ENCODE results near the gene TULP3. TPM values are rescaled to one million over a fixed set of nuclear protein-coding genes. Genes with fewer than 3 reads are reported as not detected.

Gene TULP3
- total RNA-seq, 1 donor from 2014 or later: 35.1 TPM

GRCh38 chr12:2930865-2931264 is 40.2 kb downstream of the TULP3 start:
- no peak for DNase-seq (ENCODE audit: low spot score, unreplicated experiment)
- H3K4me1 Mint-ChIP-seq (ENCODE audit: low read depth): no peaks in the 10 kb centered on the region
- H3K27ac Mint-ChIP-seq: no peak overlapping the region
- peaks cover 31% of the 10 kb centered on the region for H3K36me3 Mint-ChIP-seq (ENCODE audit: insufficient read depth)
- no peak for TF ChIP-seq CTCF (IDR thresholded peaks at IDR 0.05; ENCODE audit: unreplicated experiment)
- no peaks in the 10 kb centered on the region for H3K9me3 Mint-ChIP-seq (ENCODE audit: low read depth)
- H3K27me3 Mint-ChIP-seq: no peaks in the 10 kb centered on the region
- no peak overlapping the region for H3K4me3 Mint-ChIP-seq (ENCODE audit: low read depth)

GRCh38 chr12:2933586-2933985 is 42.9 kb downstream of the TULP3 start:
- DNase-seq (ENCODE audit: low spot score, unreplicated experiment): no peak
- H3K4me1 Mint-ChIP-seq (ENCODE audit: low read depth): no peaks in the 10 kb centered on the region
- H3K36me3 Mint-ChIP-seq (ENCODE audit: insufficient read depth): peaks cover 34% of the 10 kb centered on the region
- H3K27me3 Mint-ChIP-seq: no peaks in the 10 kb centered on the region
- H3K4me3 Mint-ChIP-seq (ENCODE audit: low read depth): no peak overlapping the region
- TF ChIP-seq CTCF (IDR thresholded peaks at IDR 0.05; ENCODE audit: unreplicated experiment): no peak
- no peak overlapping the region for H3K27ac Mint-ChIP-seq
- H3K9me3 Mint-ChIP-seq (ENCODE audit: low read depth): no peaks in the 10 kb centered on the region

DNA sequence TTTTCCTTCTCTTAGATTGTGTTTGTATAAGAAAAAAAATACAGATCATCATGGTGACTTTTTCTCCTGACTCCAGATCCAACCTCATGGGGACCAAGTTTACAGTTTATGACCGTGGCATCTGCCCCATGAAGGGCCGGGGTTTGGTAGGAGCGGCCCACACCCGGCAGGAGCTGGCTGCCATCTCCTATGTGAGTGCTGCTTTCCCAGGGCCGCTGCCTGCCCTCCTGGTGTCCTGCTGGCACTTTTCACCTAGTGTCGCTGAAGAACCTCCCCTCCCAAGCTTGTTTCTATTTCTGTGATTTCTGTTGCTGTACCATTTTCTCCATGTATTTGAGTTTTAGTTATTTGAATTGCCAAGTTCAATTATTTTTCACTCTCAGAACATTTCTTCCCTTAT is 43.7 kb downstream of the TULP3 start:
- Mint-ChIP-seq H3K36me3 (ENCODE audit: insufficient read depth) (peaks cover 37% of the 10 kb centered on the region), H3K4me1 (ENCODE audit: low read depth) (no peaks in the 10 kb centered on the region), H3K9me3 (ENCODE audit: low read depth) (no peaks in the 10 kb centered on the region), H3K27me3 (no peaks in the 10 kb centered on the region), H3K27ac (no peak overlapping the region), H3K4me3 (ENCODE audit: low read depth) (no peak overlapping the region)
- no peak for TF ChIP-seq CTCF (IDR thresholded peaks at IDR 0.05; ENCODE audit: unreplicated experiment)
- DNase-seq (ENCODE audit: low spot score, unreplicated experiment): no peak

GRCh38 chr12:2936301-2936700 is 45.6 kb downstream of the TULP3 start:
- no peak overlapping the region for H3K27ac Mint-ChIP-seq
- H3K36me3 Mint-ChIP-seq (ENCODE audit: insufficient read depth): peaks cover 31% of the 10 kb centered on the region
- no peaks in the 10 kb centered on the region for H3K9me3 Mint-ChIP-seq (ENCODE audit: low read depth)

GRCh38 chr12:2937500-2937899 is 46.8 kb downstream of the TULP3 start:
- no peak for TF ChIP-seq CTCF (IDR thresholded peaks at IDR 0.05; ENCODE audit: unreplicated experiment)
- no peak for DNase-seq (ENCODE audit: low spot score, unreplicated experiment)
- Mint-ChIP-seq H3K9me3 (ENCODE audit: low read depth) (no peaks in the 10 kb centered on the region), H3K4me1 (ENCODE audit: low read depth) (peaks cover 13% of the 10 kb centered on the region), H3K27me3 (no peaks in the 10 kb centered on the region), H3K36me3 (ENCODE audit: insufficient read depth) (peaks cover 30% of the 10 kb centered on the region), H3K4me3 (ENCODE audit: low read depth) (no peak overlapping the region), H3K27ac (no peak overlapping the region)

More at GRCh38 chr12:2936301-2936700, 45.6 kb downstream of the TULP3 start:
- no peak for TF ChIP-seq CTCF (IDR thresholded peaks at IDR 0.05; ENCODE audit: unreplicated experiment)
- Mint-ChIP-seq H3K4me3 (ENCODE audit: low read depth) (no peak overlapping the region), H3K4me1 (ENCODE audit: low read depth) (peaks cover 9% of the 10 kb centered on the region), H3K27me3 (no peaks in the 10 kb centered on the region)
- no peak for DNase-seq (ENCODE audit: low spot score, unreplicated experiment)

Measured in progenitor cell of endocrine pancreas (in vitro differentiated cells).